ENCODE results near the gene FBXL4.
"Not testable (repeated sequence)": the region's sequence is repeated elsewhere in the genome, so short reads cannot be mapped to it uniquely, and the experiment has no call there.

The FBXL4 gene

GRCh38 chr6:98945311-98946115 is 2.2 kb downstream of the FBXL4 start:
- no peak for DNase-seq

- no peak for DNase-seq
Measured at GRCh38 chr6:98944598-98945081, 3.1 kb downstream of the FBXL4 start.

- DNase-seq: no peak
Measured at GRCh38 chr6:98944168-98944567, 3.6 kb downstream of the FBXL4 start.

- DNase-seq: no peak
Measured at GRCh38 chr6:98942263-98942803, 5.4 kb downstream of the FBXL4 start.

- no peak for DNase-seq
Measured at GRCh38 chr6:98941319-98941718, 6.4 kb downstream of the FBXL4 start.

- no peak for DNase-seq
Measured at GRCh38 chr6:98937351-98937750, 10.4 kb downstream of the FBXL4 start.

GRCh38 chr6:98932381-98932780 is 15.4 kb downstream of the FBXL4 start:
- DNase-seq: no peak

- no peak for DNase-seq
Measured at GRCh38 chr6:98931696-98932095, 16.1 kb downstream of the FBXL4 start.

GRCh38 chr6:98929498-98930060 is 18.2 kb downstream of the FBXL4 start:
- no peak for DNase-seq

GRCh38 chr6:98928688-98929087 is 19.1 kb downstream of the FBXL4 start:
- no peak for DNase-seq

GRCh38 chr6:98927534-98927933 is 20.2 kb downstream of the FBXL4 start:
- no peak for DNase-seq

GRCh38 chr6:98925831-98926230 is 21.9 kb downstream of the FBXL4 start:
- no peak for DNase-seq

- DNase-seq: no peak
Measured at GRCh38 chr6:98924647-98925046, 23.1 kb downstream of the FBXL4 start.

- no peak for DNase-seq
Measured at GRCh38 chr6:98920904-98921431, 26.8 kb downstream of the FBXL4 start.

GRCh38 chr6:98910946-98911345 is 36.8 kb downstream of the FBXL4 start:
- not testable (repeated sequence) for DNase-seq

GRCh38 chr6:98909236-98909635 is 38.5 kb downstream of the FBXL4 start:
- no peak for DNase-seq

- not testable (repeated sequence) for DNase-seq
Measured at GRCh38 chr6:98906342-98906741, 41.4 kb downstream of the FBXL4 start.

- no peak for DNase-seq
Measured at GRCh38 chr6:98905759-98906158, 42.0 kb downstream of the FBXL4 start.

- DNase-seq: no peak
Measured at GRCh38 chr6:98904096-98904495, 43.6 kb downstream of the FBXL4 start.

- no peak for DNase-seq
Measured at GRCh38 chr6:98900706-98901105, 47.0 kb downstream of the FBXL4 start.

GRCh38 chr6:98894810-98895209 is 52.9 kb downstream of the FBXL4 start:
- no peak for DNase-seq

- DNase-seq: no peak
Measured at GRCh38 chr6:98887650-98888049, 60.1 kb downstream of the FBXL4 start.

- DNase-seq: no peak
Measured at GRCh38 chr6:98885330-98885729, 62.4 kb downstream of the FBXL4 start.

GRCh38 chr6:98880486-98880885 is 67.3 kb downstream of the FBXL4 start:
- no peak for DNase-seq

Measured in amniotic stem cell (primary cell).